GM23338 (cell line): Measurements from ENCODE around the gene BGLAP. TPM values are rescaled to one million over a fixed set of nuclear protein-coding genes. Genes with fewer than 3 reads are reported as not detected.

ENCODE experiments used
- ATAC-seq: fragments of 200-7000 bp; cut with Tn5 transposase; 3 replicates; pipeline ENCODE4 v1.9.1; 2020
- DNase-seq: peaks from one replicate; pipeline ENCODE4 v3.0.0-alpha.2; 2015; ENCODE audit warnings: low spot score
- H2AFZ ChIP-seq: fragments of 200-600 bp; sonication (generic); 2 replicates; pipeline ENCODE4 v1.8.0; 2016; ENCODE audit warnings: antibody characterized with exemption, mild to moderate bottlenecking, moderate library complexity
- H3F3A ChIP-seq: fragments of 200-600 bp; sonication (generic); replicated peaks from 2 replicates; pipeline ENCODE4 v1.8.0; 2017; ENCODE audit warnings: antibody characterized with exemption, mixed run types, low read depth
- H3K27ac ChIP-seq: fragments of 200-600 bp; sonication (generic); 2 replicates; pipeline ENCODE4 v1.6.1; 2016; ENCODE audit warnings: low read depth
- H3K27me3 ChIP-seq: fragments of 200-600 bp; sonication (generic); 2 replicates; pipeline ENCODE4 v1.8.0; 2016; ENCODE audit warnings: mild to moderate bottlenecking, mixed run types, moderate library complexity; ENCODE audit not compliant: insufficient read depth
- H3K36me3 ChIP-seq: fragments of 200-600 bp; sonication (generic); 2 replicates; pipeline ENCODE4 v1.8.0; 2016; ENCODE audit warnings: mild to moderate bottlenecking; ENCODE audit not compliant: insufficient read depth
- H3K4me1 ChIP-seq: fragments of 200-600 bp; sonication (generic); 2 replicates; pipeline ENCODE4 v1.8.0; 2016; ENCODE audit warnings: mild to moderate bottlenecking, moderate library complexity; ENCODE audit not compliant: insufficient read depth
- H3K4me2 ChIP-seq: fragments of 200-600 bp; sonication (generic); 2 replicates; pipeline ENCODE4 v1.7.1; 2017; ENCODE audit warnings: mixed run types
- H3K4me3 ChIP-seq: fragments of 200-600 bp; sonication (generic); 2 replicates; pipeline ENCODE4 v1.6.1; 2016; ENCODE audit warnings: mixed run types
- H3K79me2 ChIP-seq: fragments of 200-600 bp; sonication (generic); replicated peaks from 2 replicates; pipeline ENCODE4 v1.8.0; 2017; ENCODE audit warnings: mild to moderate bottlenecking; ENCODE audit not compliant: insufficient read depth
- H3K9me2 ChIP-seq: fragments of 200-600 bp; sonication (generic); 2 replicates; pipeline ENCODE4 v1.8.0; 2017; ENCODE audit not compliant: insufficient read depth
- H4K20me1 ChIP-seq: fragments of 200-600 bp; sonication (generic); replicated peaks from 2 replicates; pipeline ENCODE4 v1.8.0; 2017; ENCODE audit warnings: mild to moderate bottlenecking; ENCODE audit not compliant: insufficient read depth
- H3K27ac Mint-ChIP-seq: 2 replicates; pipeline ENCODE4 v1.8.0; 2020; ENCODE audit warnings: inconsistent platforms, mild to moderate bottlenecking, moderate library complexity, mixed read lengths
- H3K27me3 Mint-ChIP-seq: 3 replicates; pipeline ENCODE4 v1.8.0; 2022; ENCODE audit warnings: low read depth, mild to moderate bottlenecking, moderate library complexity, mixed read lengths, inconsistent platforms; ENCODE audit not compliant: insufficient read depth, poor library complexity
- H3K36me3 Mint-ChIP-seq: 3 replicates; pipeline ENCODE4 v1.8.0; 2021; ENCODE audit warnings: low read depth, mild to moderate bottlenecking, inconsistent platforms, moderate library complexity, mixed read lengths
- H3K4me1 Mint-ChIP-seq: 3 replicates; pipeline ENCODE4 v1.8.0; 2020; ENCODE audit warnings: mild to moderate bottlenecking, inconsistent platforms, mixed read lengths
- H3K4me3 Mint-ChIP-seq: 3 replicates; pipeline ENCODE4 v1.8.0; 2021; ENCODE audit warnings: moderate library complexity, mild to moderate bottlenecking, inconsistent platforms, mixed read lengths
- H3K9me3 Mint-ChIP-seq: 3 replicates; pipeline ENCODE4 v1.8.0; 2020; ENCODE audit warnings: moderate library complexity, mild to moderate bottlenecking, inconsistent platforms, mixed read lengths
- CREB1 ChIP-seq: fragments of 250-450 bp; sonication (Bioruptor Pico); IDR thresholded peaks from 2 replicates; pipeline ENCODE4 v1.5.0; 2020; ENCODE audit warnings: low read depth, mild to moderate bottlenecking, moderate library complexity
- CTCF ChIP-seq, 2 experiments: fragments of 200-600 bp in 1 of 2; sonication (generic) in 1 of 2; conservative IDR thresholded peaks; 2 replicates each; pipeline versions ENCODE4 v1.5.1 to v1.6.1; 2016 to 2017; ENCODE audit warnings: antibody characterized with exemption in 2 of 2, low read depth in 2 of 2, mild to moderate bottlenecking in 2 of 2, moderate library complexity in 1 of 2
- ETS1 ChIP-seq: IDR thresholded peaks from 2 replicates; pipeline ENCODE4 v1.6.1; 2016; ENCODE audit warnings: antibody characterized with exemption
- EZH2phosphoT487 ChIP-seq: fragments of 200-600 bp; sonication (generic); IDR thresholded peaks from one replicate; pipeline ENCODE4 v1.8.1; 2018; ENCODE audit warnings: antibody characterized with exemption; ENCODE audit not compliant: unreplicated experiment
- JUNB ChIP-seq: IDR thresholded peaks from one replicate; pipeline ENCODE4 v1.6.1; 2016; ENCODE audit warnings: antibody characterized with exemption; ENCODE audit not compliant: unreplicated experiment
- NANOG ChIP-seq: IDR thresholded peaks from 2 replicates; pipeline ENCODE4 v1.6.1; 2016; ENCODE audit warnings: antibody characterized with exemption, borderline replicate concordance
- POLR2AphosphoS5 ChIP-seq: IDR thresholded peaks from 2 replicates; pipeline ENCODE4 v1.6.1; 2016; ENCODE audit warnings: antibody characterized with exemption, low read depth
- REST ChIP-seq: IDR thresholded peaks from one replicate; pipeline ENCODE4 v1.6.1; 2018; ENCODE audit warnings: antibody characterized with exemption; ENCODE audit not compliant: unreplicated experiment
- STAT1 ChIP-seq: IDR thresholded peaks from one replicate; pipeline ENCODE4 v1.6.1; 2016; ENCODE audit warnings: antibody characterized with exemption; ENCODE audit not compliant: unreplicated experiment
- ZNF114 ChIP-seq: fragments of 250-450 bp; sonication (Bioruptor Pico); IDR thresholded peaks from 2 replicates; pipeline ENCODE4 v1.5.0; 2020; ENCODE audit warnings: mild to moderate bottlenecking, moderate library complexity
- ZNF331 ChIP-seq: fragments of 250-450 bp; sonication (Bioruptor Pico); IDR thresholded peaks from 2 replicates; pipeline ENCODE4 v1.5.0; 2020; ENCODE audit warnings: low read depth, mild to moderate bottlenecking, moderate library complexity
- polyA plus RNA-seq: library from polyadenylated mRNA; unstranded; fragments of >200 nt; fragmentation: Nextera tagmentation; extraction: Ambion mirVana; gene quantifications from 2 replicates; pipeline ENCODE4 v1.2.1, GENCODE V29; 2016
- total RNA-seq: library from RNA; depleted of rRNA; stranded (reverse); fragments of >200 nt; shearing (Covaris generic); gene quantifications from 2 replicates; pipeline ENCODE4 v1.2.3, GENCODE V29; 2014

Gene BGLAP
- total and polyA plus RNA-seq, 2 experiments from 2014 or later: 0.36 to 0.42 TPM

- no peak overlapping the region for H3K4me3 Mint-ChIP-seq
- Histone ChIP-seq H3K27ac (no peak overlapping the region), H4K20me1 (no peaks in the 10 kb centered on the region), H3K79me2 (no peaks in the 10 kb centered on the region), H3K36me3 (peaks cover 12% of the 10 kb centered on the region), H3K4me1 (no peaks in the 10 kb centered on the region), H2AFZ (no peak overlapping the region), H3K27me3 (no peaks in the 10 kb centered on the region), H3K4me2 (no peak overlapping the region), H3K9me2 (no peaks in the 10 kb centered on the region), H3F3A (peaks cover 12% of the 10 kb centered on the region; the same call in 1 of the 2 replicates), H3K4me3 (no peak overlapping the region)
- H3K27ac Mint-ChIP-seq: no peak overlapping the region
- peaks cover 42% of the 10 kb centered on the region for H3K36me3 Mint-ChIP-seq
- no peak for ATAC-seq
- DNase-seq: no peak
- no peaks in the 10 kb centered on the region for H3K9me3 Mint-ChIP-seq
- H3K27me3 Mint-ChIP-seq: peaks cover 8% of the 10 kb centered on the region
- TF ChIP-seq POLR2AphosphoS5: no peak
- no peak for TF ChIP-seq EZH2phosphoT487
- TF ChIP-seq CTCF (conservative IDR thresholded peaks at IDR 0.05; ENCODE audit: low read depth in 2 of 2): no peak
- no peak for TF ChIP-seq REST
- H3K4me1 Mint-ChIP-seq: no peaks in the 10 kb centered on the region
Observed at GRCh38 chr1:156233426-156234127, 8.4 kb upstream of the BGLAP start.

GRCh38 chr1:156236164-156236563 lies 5.8 kb upstream of the BGLAP start:
- H3K4me3 ChIP-seq: no peak overlapping the region
- peaks cover 12% of the 10 kb centered on the region for H3K36me3 ChIP-seq
- DNase-seq (no peak), ATAC-seq (no peak)
- H3K27me3 Mint-ChIP-seq: peaks cover 14% of the 10 kb centered on the region
- H3K79me2 ChIP-seq: no peaks in the 10 kb centered on the region
- H3K9me2 ChIP-seq: no peaks in the 10 kb centered on the region
- H4K20me1 ChIP-seq: no peaks in the 10 kb centered on the region
- H3K4me1 Mint-ChIP-seq: no peaks in the 10 kb centered on the region
- 0 out of 2 replicates have a peak, but pooled peaks cover 7% of the 10 kb centered on the region for H3F3A ChIP-seq
- no peaks in the 10 kb centered on the region for H3K4me1 ChIP-seq
- no peak overlapping the region for H2AFZ ChIP-seq
- H3K36me3 Mint-ChIP-seq: peaks cover 50% of the 10 kb centered on the region
- H3K27ac ChIP-seq: no peak overlapping the region
- no peak overlapping the region for H3K4me3 Mint-ChIP-seq
- no peaks in the 10 kb centered on the region for H3K27me3 ChIP-seq
- no peak overlapping the region for H3K27ac Mint-ChIP-seq
- no peak overlapping the region for H3K4me2 ChIP-seq
- H3K9me3 Mint-ChIP-seq: no peaks in the 10 kb centered on the region
- TF ChIP-seq ZNF331 (CRISPR knock-in tag): no peak
- no peak for TF ChIP-seq ZNF114 (CRISPR knock-in tag)
- TF ChIP-seq STAT1: no peak
- no peak for TF ChIP-seq CREB1 (CRISPR knock-in tag)
- no peak for TF ChIP-seq POLR2AphosphoS5
- no peak for TF ChIP-seq EZH2phosphoT487
- TF ChIP-seq REST: no peak
- no peak for TF ChIP-seq CTCF (conservative IDR thresholded peaks at IDR 0.05; ENCODE audit: low read depth in 2 of 2)
- no peak for TF ChIP-seq ETS1
- no peak for TF ChIP-seq JUNB
- no peak for TF ChIP-seq NANOG
